Keratinocyte (primary cell): ENCODE results near the gene KSR1. TPM values are rescaled to one million over a fixed set of nuclear protein-coding genes. Genes with fewer than 3 reads are reported as not detected.
"Not testable (repeated sequence)": the region's sequence is repeated elsewhere in the genome, so short reads cannot be mapped to it uniquely, and the experiment has no call there.

Experiments
- DNase-seq: peaks from one replicate; pipeline ENCODE4 v3.0.0-alpha.2; 2011; ENCODE audit warnings: low read depth, missing footprints, low spot score
- FAIRE-seq: peaks from 2 replicates; lab custom pipeline; 2011; peaks lifted over from hg19 to GRCh38; lab: Jason Lieb, UNC
- H2AFZ ChIP-seq: 2 replicates; pipeline ENCODE4 v1.6.0; 2012; ENCODE audit warnings: low read length, control low read depth, inconsistent platforms; ENCODE audit not compliant: control insufficient read depth
- H3K27ac ChIP-seq: 2 replicates; pipeline ENCODE4 v1.5.1; 2011; ENCODE audit warnings: low read length; ENCODE audit not compliant: control insufficient read depth, insufficient read depth
- H3K27me3 ChIP-seq: 3 replicates; pipeline ENCODE4 v1.6.0; 2011; ENCODE audit warnings: low read length; ENCODE audit not compliant: control insufficient read depth, insufficient read depth; ENCODE audit errors: extremely low read depth
- H3K36me3 ChIP-seq, 2 experiments: 2 replicates in 1 of 2; 3 replicates in 1 of 2; pipeline ENCODE4 v1.5.1; 2011; ENCODE audit warnings: low read length in 2 of 2, mild to moderate bottlenecking in 1 of 2; ENCODE audit not compliant: control insufficient read depth in 2 of 2, insufficient read depth in 2 of 2; ENCODE audit errors: extremely low read depth in 1 of 2
- H3K4me1 ChIP-seq: 3 replicates; pipeline ENCODE4 v1.5.1; 2011; ENCODE audit warnings: low read length; ENCODE audit not compliant: control insufficient read depth, insufficient read depth; ENCODE audit errors: extremely low read depth
- H3K4me2 ChIP-seq: 3 replicates; pipeline ENCODE4 v1.6.0; 2011; ENCODE audit warnings: low read depth, low read length; ENCODE audit not compliant: control insufficient read depth, insufficient read depth; ENCODE audit errors: extremely low read depth
- H3K4me3 ChIP-seq, 3 experiments: fragments of 200-600 bp in 1 of 3; sonication (generic) in 1 of 3; 2 replicates in 2 of 3; 3 replicates in 1 of 3; pipeline ENCODE4 v1.5.1; 2011 to 2016; ENCODE audit warnings: low read length in 3 of 3, mild to moderate bottlenecking in 3 of 3, control low read depth in 2 of 3, inconsistent platforms in 1 of 3, low read depth in 1 of 3, mixed read lengths in 1 of 3, mixed run types in 1 of 3, moderate library complexity in 1 of 3; ENCODE audit not compliant: control insufficient read depth in 2 of 3, insufficient read depth in 2 of 3; ENCODE audit errors: extremely low read depth in 1 of 3
- H3K79me2 ChIP-seq: 2 replicates; pipeline ENCODE4 v1.6.0; 2012; ENCODE audit warnings: low read length; ENCODE audit not compliant: control insufficient read depth, insufficient read depth
- H3K9ac ChIP-seq: 3 replicates; pipeline ENCODE4 v1.6.0; 2011; ENCODE audit warnings: low read length; ENCODE audit not compliant: control insufficient read depth, insufficient read depth; ENCODE audit errors: extremely low read depth
- H3K9me1 ChIP-seq: 3 replicates; pipeline ENCODE4 v1.6.0; 2011; ENCODE audit warnings: low read length; ENCODE audit not compliant: control insufficient read depth, insufficient read depth; ENCODE audit errors: extremely low read depth
- H3K9me3 ChIP-seq: 2 replicates; pipeline ENCODE4 v1.5.1; 2012; ENCODE audit warnings: low read depth, low read length; ENCODE audit not compliant: control insufficient read depth
- H4K20me1 ChIP-seq: 3 replicates; pipeline ENCODE4 v1.6.0; 2011; ENCODE audit warnings: low read length; ENCODE audit not compliant: control insufficient read depth, insufficient read depth; ENCODE audit errors: extremely low read depth
- CTCF ChIP-seq, 3 experiments: IDR thresholded peaks in 1 of 3; conservative IDR thresholded peaks in 1 of 3; optimal IDR thresholded peaks in 1 of 3; 2 replicates in 2 of 3; 3 replicates in 1 of 3; pipeline versions ENCODE3 to v1.5.1; 2011; ENCODE audit warnings: low read length in 3 of 3, mild to moderate bottlenecking in 3 of 3, moderate library complexity in 2 of 3, control low read depth in 1 of 3, inconsistent platforms in 1 of 3; ENCODE audit not compliant: insufficient read depth in 2 of 3; ENCODE audit errors: extremely low read depth in 1 of 3
- EZH2 ChIP-seq: IDR thresholded peaks from one replicate; pipeline ENCODE4 v1.6.1; 2012; ENCODE audit warnings: inconsistent platforms, mild to moderate bottlenecking, low read length, moderate library complexity
- dilution Hi-C: fragments of 300-500 bp; cut with MboI; formaldehyde crosslinking; loops from one replicate; pipeline ENCODE4 v1.7.0; 2020; ENCODE audit warnings: low sequenced_read_pairs; ENCODE audit not compliant: extremely low pct_ligation_motif_present
- polyA plus RNA-seq, 5 experiments: library from polyadenylated mRNA; depleted of rRNA in 3 of 5; stranded (reverse) in 3 of 5; stranded (forward) in 1 of 5; unstranded in 1 of 5; fragments of >200 nt; gene quantifications; 1 replicate in 1 of 5; 2 replicates in 3 of 5; 3 replicates in 1 of 5; pipeline versions ENCODE4 v1.2.1 to v1.2.3, GENCODE V29; 2011 to 2012; ENCODE audit warnings: missing spikeins in 2 of 5, low read depth in 1 of 5, low replicate concordance in 1 of 5

The KSR1 gene
- polyA plus RNA-seq, 1 donor (not counting 4 experiments of a cell fraction or from before 2014, with no cell fraction given), result 1.3 TPM

GRCh38 chr17:27664606-27664965 lies 208.3 kb downstream of the KSR1 start:
- H3K27me3 ChIP-seq, result no peaks in the 10 kb centered on the region
- H3K9ac ChIP-seq, result no peak overlapping the region
- FAIRE-seq, result no peak
- no peak overlapping the region for H3K4me2 ChIP-seq
- no peak for DNase-seq
- no peaks in the 10 kb centered on the region for H3K9me3 ChIP-seq
- no peak overlapping the region for H2AFZ ChIP-seq
- H3K36me3 ChIP-seq, result no peaks in the 10 kb centered on the region
- H4K20me1 ChIP-seq, result no peaks in the 10 kb centered on the region
- H3K4me3 ChIP-seq, result no peak overlapping the region
- no peaks in the 10 kb centered on the region for H3K79me2 ChIP-seq
- H3K9me1 ChIP-seq, result no peaks in the 10 kb centered on the region
- no peaks in the 10 kb centered on the region for H3K4me1 ChIP-seq
- TF ChIP-seq CTCF (optimal IDR thresholded peaks at IDR 0.05 in 1 of 3, IDR thresholded peaks at IDR 0.05 in 1 of 3, conservative IDR thresholded peaks at IDR 0.05 in 1 of 3; ENCODE audit: extremely low read depth in 1 of 3, insufficient read depth in 2 of 3, low read length in 3 of 3) (no peak), EZH2 (no peak)
- H3K27ac ChIP-seq, result no peak overlapping the region
- dilution Hi-C loops, result no loop called here

DNA sequence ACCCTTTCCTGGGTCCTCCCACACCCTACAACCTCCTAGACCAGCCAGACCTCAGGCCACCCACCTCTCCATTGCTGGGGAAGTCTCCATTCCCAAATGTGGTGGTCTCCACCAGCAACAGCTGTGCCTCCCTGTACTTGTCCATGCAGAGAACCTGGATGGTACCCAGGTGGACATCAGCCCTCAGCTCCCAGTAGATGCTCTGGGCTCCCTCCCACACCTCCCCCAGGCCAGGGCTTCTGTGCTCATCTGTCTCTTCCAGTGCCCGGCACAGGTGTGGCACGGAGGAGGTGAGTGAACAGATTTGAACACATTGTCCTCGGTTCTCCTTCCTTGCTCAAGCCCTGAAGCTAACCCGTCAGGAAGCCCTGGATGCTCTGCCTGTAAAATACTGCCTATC lies 209.3 kb downstream of the KSR1 start:
- H3K4me2 ChIP-seq, result no peak overlapping the region
- no peaks in the 10 kb centered on the region for H4K20me1 ChIP-seq
- DNase-seq (no peak), FAIRE-seq (no peak)
- H3K4me3 ChIP-seq, result no peak overlapping the region
- no peaks in the 10 kb centered on the region for H3K27me3 ChIP-seq
- no peaks in the 10 kb centered on the region for H3K4me1 ChIP-seq
- no peaks in the 10 kb centered on the region for H3K79me2 ChIP-seq
- no peak overlapping the region for H3K27ac ChIP-seq
- no peak overlapping the region for H3K9ac ChIP-seq
- no peaks in the 10 kb centered on the region for H3K9me3 ChIP-seq
- H3K9me1 ChIP-seq, result no peaks in the 10 kb centered on the region
- dilution Hi-C loops, result no loop called here
- no peak overlapping the region for H2AFZ ChIP-seq
- H3K36me3 ChIP-seq, result no peaks in the 10 kb centered on the region
- no peak for TF ChIP-seq EZH2

DNA sequence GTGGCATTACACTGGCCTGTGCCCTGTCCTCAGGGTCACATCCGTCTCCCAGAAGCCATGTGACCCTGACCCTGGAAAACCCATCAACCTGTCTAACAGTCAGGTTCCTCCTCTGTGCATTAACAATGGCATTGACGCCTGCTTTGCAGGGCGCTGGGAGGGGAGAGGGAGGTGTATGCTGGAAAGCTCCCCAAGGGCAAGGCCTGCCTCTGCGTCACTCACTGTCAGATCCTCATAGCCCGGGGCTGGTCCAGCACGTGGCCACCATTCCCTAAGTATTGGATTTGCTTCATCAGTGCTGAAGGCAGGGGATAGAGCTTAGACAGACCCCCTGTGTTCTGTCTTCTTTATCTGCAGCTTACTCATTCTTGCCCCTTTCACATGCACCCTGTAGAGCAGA lies 210.0 kb downstream of the KSR1 start:
- H4K20me1 ChIP-seq, dilution Hi-C loops, H3K36me3 ChIP-seq, H2AFZ ChIP-seq, H3K4me3 ChIP-seq, DNase-seq, H3K27me3 ChIP-seq, H3K4me2 ChIP-seq, H3K9ac ChIP-seq, H3K9me3 ChIP-seq, FAIRE-seq, H3K27ac ChIP-seq, H3K4me1 ChIP-seq, H3K79me2 ChIP-seq, H3K9me1 ChIP-seq: not testable (repeated sequence)
